K562 (cell line): ENCODE data around the gene EDA. TPM values are rescaled to one million over a fixed set of nuclear protein-coding genes. Genes with fewer than 3 reads are reported as not detected.

Source experiments
- microRNA-seq: library from miRNA; unstranded; fragments of <30 nt; microRNA quantifications from one replicate; pipeline ENCODE4, GENCODE V29; 2018; ENCODE audit warnings: borderline microRNAs expressed
- polyA plus RNA-seq, 8 experiments: library from polyadenylated mRNA; depleted of rRNA in 4 of 8; stranded (reverse) in 5 of 8; unstranded in 3 of 8; fragments of >200 nt; fragmentation: Nextera tagmentation in 2 of 8; fragmentation: Illumina TruSeq in 1 of 8; extraction: Ambion mirVana in 2 of 8; extraction: Trizol in 1 of 8; gene quantifications; 2 replicates each; pipeline versions ENCODE4 v1.2.1 to v1.2.3, GENCODE V29; 2011 to 2014; ENCODE audit warnings: inconsistent platforms in 1 of 8, missing spikeins in 1 of 8
- small RNA-seq: library from RNA; depleted of rRNA; stranded (forward); fragments of <200 nt; gene quantifications from one replicate; pipeline ENCODE3, GENCODE V24; 2014
- total RNA-seq, 7 experiments: library from RNA; depleted of rRNA in 6 of 7; stranded (reverse); fragments of >200 nt in 6 of 7; fragmentation: Illumina TruSeq in 2 of 7; extraction: Trizol in 2 of 7; gene quantifications; 2 replicates each; pipeline versions ENCODE4 v1.2.1 to v1.2.3, GENCODE V29; 2011 to 2021; ENCODE audit warnings: low replicate concordance in 1 of 7

The EDA gene
- total and polyA plus RNA-seq, 9 of the 15 experiments (the other 6 are each of a cell fraction or from before 2014, with no cell fraction given): 0.03 to 0.40 (median 0.07) TPM

Small RNA genes lying within 50 kb of the gene (microRNA-seq; reads per million reads assigned to microRNA genes)
- gene MIR676: 0.46 reads per million

Small RNA genes lying within 50 kb of the gene (small RNA-seq; reads per million reads assigned to genes)
- not detected for gene MIR676
- gene RF00012: not detected

Other genes starting within 250 kb of the EDA start
- gene NALF2, start 111.8 kb upstream of the EDA start, total RNA-seq (2014; rRNA removed): not detected in 2 replicates
- gene NALF2, start 111.8 kb upstream of the EDA start, total RNA-seq (2014; rRNA removed; fragmentation: Illumina TruSeq; extraction: Trizol): not detected in 2 replicates
- not detected in 2 replicates for gene NALF2, start 111.8 kb upstream of the EDA start, total RNA-seq (2015; rRNA removed; fragmentation: Illumina TruSeq; extraction: Trizol)
- gene NALF2, start 111.8 kb upstream of the EDA start, total RNA-seq (2021): not detected in 2 replicates
- not detected in 2 replicates for gene NALF2, start 111.8 kb upstream of the EDA start, polyA plus RNA-seq (2011; rRNA removed)
- not detected in 2 replicates for gene NALF2, start 111.8 kb upstream of the EDA start, polyA plus RNA-seq (2014; fragmentation: Illumina TruSeq; extraction: Trizol)
- gene NALF2, start 111.8 kb upstream of the EDA start, polyA plus RNA-seq (2014; fragmentation: Nextera tagmentation; extraction: Ambion mirVana): not detected
- not detected in 2 replicates for gene NALF2, start 111.8 kb upstream of the EDA start, polyA plus RNA-seq (2014; rRNA removed)